HG02759 (cell line): ENCODE results near the gene TSSK2.

Source experiments
- ATAC-seq: cut with Tn5 transposase; IDR thresholded peaks from one replicate; pipeline ENCODE4 v1.9.1; 2021; ENCODE audit warnings: mild to moderate bottlenecking, moderate library complexity; ENCODE audit not compliant: unreplicated experiment

TSSK2 gene

GRCh38 chr22:19167106-19167869 lies 36.2 kb downstream of the TSSK2 start:
- ATAC-seq: no peak

GRCh38 chr22:19168088-19168890 lies 37.2 kb downstream of the TSSK2 start:
- ATAC-seq: no peak

GRCh38 chr22:19169002-19169946 lies 38.2 kb downstream of the TSSK2 start:
- no peak for ATAC-seq

- no peak for ATAC-seq
Measured at GRCh38 chr22:19169947-19170318, 38.8 kb downstream of the TSSK2 start.

GRCh38 chr22:19172213-19173046 lies 41.3 kb downstream of the TSSK2 start:
- ATAC-seq: no peak

- no peak for ATAC-seq
Measured at GRCh38 chr22:19173047-19174035, 42.2 kb downstream of the TSSK2 start.

GRCh38 chr22:19174106-19175025 lies 43.3 kb downstream of the TSSK2 start:
- no peak for ATAC-seq

- no peak for ATAC-seq
Measured at GRCh38 chr22:19175026-19175601, 44.0 kb downstream of the TSSK2 start.

GRCh38 chr22:19175602-19176174 lies 44.6 kb downstream of the TSSK2 start:
- no peak for ATAC-seq

- ATAC-seq: no peak
Measured at GRCh38 chr22:19176175-19176643, 45.1 kb downstream of the TSSK2 start.

- ATAC-seq: no peak
Measured at GRCh38 chr22:19176732-19177131, 45.6 kb downstream of the TSSK2 start.

- no peak for ATAC-seq
Measured at GRCh38 chr22:19177164-19178064, 46.3 kb downstream of the TSSK2 start.

- ATAC-seq: peak; percentile 48
Measured at GRCh38 chr22:19178065-19178656, 47.1 kb downstream of the TSSK2 start.

GRCh38 chr22:19178657-19179496 lies 47.8 kb downstream of the TSSK2 start, which contains the start of gene SLC25A1:
Gene SLC25A1 (minus strand): TSS chr22:19178736. CDS start chr22:19178673, 63 bp downstream.
- peak; percentile 71 for ATAC-seq
